B cell (primary cell): ENCODE results near the gene PARD3. TPM values are rescaled to one million over a fixed set of nuclear protein-coding genes. Genes with fewer than 3 reads are reported as not detected.

Source experiments
- ATAC-seq: fragments of 200-7000 bp; cut with Tn5 transposase; one replicate; pipeline ENCODE4 v1.10.0; 2021; ENCODE audit warnings: low read depth, mild to moderate bottlenecking, moderate number of reproducible peaks, moderate library complexity
- CTCF ChIA-PET: fragments of 350-600 bp; sonication (Branson Sonifier 250); formaldehyde crosslinking; loops from one replicate; lab custom pipeline; 2021; ENCODE audit warnings: antibody characterized with exemption, inconsistent platforms; lab: Charles Lee
- POLR2A ChIA-PET: fragments of 350-600 bp; sonication (Branson Sonifier 250); formaldehyde crosslinking; loops from one replicate; lab custom pipeline; 2021; ENCODE audit warnings: antibody characterized with exemption; lab: Charles Lee
- DNase-seq: peaks from one replicate; pipeline ENCODE4 v3.0.0; 2013
- H2AFZ ChIP-seq: 2 replicates; pipeline ENCODE4 v1.6.1; 2012; ENCODE audit warnings: mild to moderate bottlenecking, low read depth, low read length; ENCODE audit not compliant: insufficient read depth, poor library complexity, severe bottlenecking
- H3K27ac ChIP-seq, 2 donors: 1 replicate in 1 of 2; 2 replicates in 1 of 2; pipeline ENCODE4 v1.5.1; 2012 to 2013; ENCODE audit warnings: low read length in 2 of 2, mild to moderate bottlenecking in 2 of 2, moderate library complexity in 1 of 2
- H3K27me3 ChIP-seq, 4 experiments: fragments of 200-600 bp in 1 of 4; sonication (generic) in 1 of 4; replicated peaks in 1 of 4; 1 replicate in 2 of 4; 2 replicates in 2 of 4; pipeline versions ENCODE4 v1.6.1 to v1.7.0; 2013 to 2016; ENCODE audit warnings: low read length in 3 of 4, mild to moderate bottlenecking in 2 of 4, mixed read lengths in 1 of 4, moderate library complexity in 1 of 4; ENCODE audit not compliant: insufficient read depth in 4 of 4, control insufficient read depth in 3 of 4; ENCODE audit errors: control extremely low read depth in 1 of 4
- H3K36me3 ChIP-seq, 2 experiments: replicated peaks in 1 of 2; 1 replicate in 1 of 2; 2 replicates in 1 of 2; pipeline versions ENCODE4 v1.6.1 to v1.7.1; 2013; ENCODE audit warnings: low read length in 1 of 2; ENCODE audit not compliant: insufficient read depth in 2 of 2, control insufficient read depth in 1 of 2; ENCODE audit errors: control extremely low read depth in 1 of 2, extremely low read depth in 1 of 2
- H3K4me1 ChIP-seq, 2 donors: fragments of 200-600 bp in 1 of 2; sonication (generic) in 1 of 2; 1 replicate in 1 of 2; 2 replicates in 1 of 2; pipeline versions ENCODE4 v1.5.1 to v1.6.1; 2013 to 2017; ENCODE audit warnings: low read length in 2 of 2; ENCODE audit not compliant: control insufficient read depth in 2 of 2, insufficient read depth in 2 of 2
- H3K4me2 ChIP-seq: replicated peaks from 2 replicates; pipeline ENCODE3; 2012; ENCODE audit warnings: mild to moderate bottlenecking, low read depth, low read length; ENCODE audit not compliant: poor library complexity, severe bottlenecking
- H3K4me3 ChIP-seq, 5 experiments: fragments of 200-600 bp in 1 of 5; sonication (generic) in 1 of 5; 1 replicate in 3 of 5; 2 replicates in 2 of 5; pipeline versions ENCODE4 v1.5.1 to v1.7.0; 2011 to 2016; ENCODE audit warnings: low read length in 4 of 5, mild to moderate bottlenecking in 4 of 5, low read depth in 2 of 5, control low read depth in 1 of 5, moderate library complexity in 1 of 5; ENCODE audit not compliant: insufficient read depth in 1 of 5; ENCODE audit errors: control extremely low read depth in 1 of 5, extremely low read depth in 1 of 5
- H3K79me2 ChIP-seq: fragments of 200-600 bp; sonication (generic); one replicate; pipeline ENCODE4 v1.6.0; 2016; ENCODE audit warnings: low read length; ENCODE audit not compliant: control insufficient read depth, insufficient read depth
- H3K9ac ChIP-seq: fragments of 200-600 bp; sonication (generic); 2 replicates; pipeline ENCODE4 v1.6.1; 2017; ENCODE audit warnings: mild to moderate bottlenecking, low read length, moderate library complexity
- H3K9me3 ChIP-seq, 3 donors: one replicate each; pipeline versions ENCODE4 v1.6.1 to v1.7.1; 2013; ENCODE audit warnings: low read length in 2 of 3; ENCODE audit not compliant: control insufficient read depth in 2 of 3, insufficient read depth in 1 of 3; ENCODE audit errors: control extremely low read depth in 1 of 3
- H4K20me1 ChIP-seq: 2 replicates; pipeline ENCODE4 v1.6.0; 2012; ENCODE audit warnings: mild to moderate bottlenecking, low read length; ENCODE audit not compliant: insufficient read depth, control insufficient read depth, poor library complexity, severe bottlenecking
- H3K27ac Mint-ChIP-seq: one replicate; pipeline ENCODE4 v1.8.0; 2021; ENCODE audit warnings: mixed read lengths
- H3K27me3 Mint-ChIP-seq: one replicate; pipeline ENCODE4 v1.8.0; 2021; ENCODE audit warnings: mixed read lengths
- H3K4me1 Mint-ChIP-seq: one replicate; pipeline ENCODE4 v1.8.0; 2021; ENCODE audit warnings: mixed read lengths
- H3K4me3 Mint-ChIP-seq: one replicate; pipeline ENCODE4 v1.8.0; 2021; ENCODE audit warnings: mixed read lengths
- H3K9me3 Mint-ChIP-seq: one replicate; pipeline ENCODE4 v1.8.0; 2022; ENCODE audit warnings: mixed read lengths; ENCODE audit not compliant: insufficient read depth
- CTCF ChIP-seq: fragments of 200-600 bp; IDR thresholded peaks from one replicate; pipeline ENCODE4 v1.8.0; 2022; ENCODE audit warnings: antibody characterized with exemption, mild to moderate bottlenecking
- EZH2 ChIP-seq: IDR thresholded peaks from 2 replicates; pipeline ENCODE4 v1.6.1; 2012; ENCODE audit warnings: borderline replicate concordance, low read depth, mild to moderate bottlenecking, moderate library complexity, low read length; ENCODE audit not compliant: insufficient read depth, poor library complexity, severe bottlenecking
- WGBS: methylation state at CpG from one replicate; pipeline ENCODE4 v1.1.5; 2013; ENCODE audit warnings: missing lambda C conversion rate; ENCODE audit not compliant: insufficient coverage; 5-methylcytosine and 5-hydroxymethylcytosine counted together
- intact Hi-C: fragments of 100-400 bp; cut with micrococcal nuclease; formaldehyde crosslinking; loops from one replicate; pipeline ENCODE4 v1.10.0; 2022
- polyA plus RNA-seq: library from polyadenylated mRNA; depleted of rRNA; stranded (reverse); fragments of >200 nt; gene quantifications from 2 replicates; pipeline ENCODE4 v1.2.3, GENCODE V29; 2012
- total RNA-seq, 2 donors: library from RNA; stranded (reverse); fragments of 120-200 nt in 1 of 2; gene quantifications; 1 replicate in 1 of 2; 2 replicates in 1 of 2; pipeline versions ENCODE4 v1.2.3 to v1.2.4, GENCODE V29; 2013 to 2022

Gene PARD3
- total and polyA plus RNA-seq, 2 donors (not counting 1 experiment from before 2014, with no cell fraction given): not detected

- intact Hi-C loops: no loop called here
- no peaks in the 10 kb centered on the region for H3K27me3 Mint-ChIP-seq
- H3K4me1 Mint-ChIP-seq: no peaks in the 10 kb centered on the region
- no peak overlapping the region for H3K4me3 ChIP-seq
- ChIA-PET POLR2A (no interaction called here), CTCF (no interaction called here)
- no peaks in the 10 kb centered on the region for H3K79me2 ChIP-seq
- DNase-seq (no peak), ATAC-seq (no peak)
- H3K27ac ChIP-seq: no peak overlapping the region
- no peak overlapping the region for H3K9ac ChIP-seq
- no CpG with 5 or more reads among the region's 1 CpG for WGBS
- TF ChIP-seq EZH2: no peak
- TF ChIP-seq CTCF: no peak
- H4K20me1 ChIP-seq: no peaks in the 10 kb centered on the region
- H3K4me3 Mint-ChIP-seq: no peak overlapping the region
- no peak overlapping the region for H3K4me2 ChIP-seq
- H3K27me3 ChIP-seq: no peaks in the 10 kb centered on the region
- no peaks in the 10 kb centered on the region for H3K9me3 ChIP-seq
- no peaks in the 10 kb centered on the region for H3K36me3 ChIP-seq
- no peak overlapping the region for H2AFZ ChIP-seq
- H3K9me3 Mint-ChIP-seq: no peaks in the 10 kb centered on the region
- no peaks in the 10 kb centered on the region for H3K4me1 ChIP-seq
- H3K27ac Mint-ChIP-seq: no peak overlapping the region
Observed at GRCh38 chr10:34664706-34665105, 150.4 kb downstream of the PARD3 start.

DNA sequence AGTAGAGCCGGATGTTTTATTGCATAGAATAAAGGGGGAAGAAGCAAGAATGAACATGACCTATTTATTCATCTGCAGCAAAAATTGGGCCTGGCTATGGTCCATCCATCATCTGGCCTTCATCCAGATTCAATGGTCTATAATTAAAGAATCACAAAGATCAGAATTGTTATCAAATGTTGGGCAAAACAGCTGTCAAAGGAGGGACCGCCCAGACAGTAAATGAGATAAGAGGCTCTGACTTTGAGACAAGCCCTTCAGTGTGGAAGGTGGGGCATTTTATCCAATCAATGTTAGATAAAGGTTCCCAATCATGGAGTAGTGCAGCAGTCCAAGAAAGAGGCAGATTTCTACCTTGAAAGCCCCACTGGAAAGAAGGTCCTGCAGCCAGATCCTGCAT is 153.5 kb downstream of the PARD3 start:
- ATAC-seq: no peak
- Mint-ChIP-seq H3K4me3 (no peak overlapping the region), H3K4me1 (no peaks in the 10 kb centered on the region), H3K27ac (no peak overlapping the region), H3K9me3 (no peaks in the 10 kb centered on the region), H3K27me3 (peaks cover 4% of the 10 kb centered on the region)
- H3K4me1 ChIP-seq: no peaks in the 10 kb centered on the region
- no peak overlapping the region for H3K4me3 ChIP-seq
- H2AFZ ChIP-seq: no peak overlapping the region
- no peaks in the 10 kb centered on the region for H4K20me1 ChIP-seq
- H3K79me2 ChIP-seq: no peaks in the 10 kb centered on the region
- no peak overlapping the region for H3K9ac ChIP-seq
- no peak overlapping the region for H3K4me2 ChIP-seq
- intact Hi-C loops: no loop called here
- TF ChIP-seq CTCF (no peak), EZH2 (no peak)
- H3K27me3 ChIP-seq: no peaks in the 10 kb centered on the region
- POLR2A ChIA-PET: no interaction called here
- H3K9me3 ChIP-seq: no peaks in the 10 kb centered on the region
- 89% methylated on average over 1 of the region's 2 CpGs for WGBS
- no peak for DNase-seq
- CTCF ChIA-PET: no interaction called here
- no peak overlapping the region for H3K27ac ChIP-seq
- no peaks in the 10 kb centered on the region for H3K36me3 ChIP-seq
